ENCODE results near the gene TMEM178B.

GRCh38 chr7:141484907-141485306 is 411.0 kb downstream of the TMEM178B start:
- no peak for TF ChIP-seq REST (IDR thresholded peaks at IDR 0.05; ENCODE audit: insufficient read depth in 1 of 2, low read depth in 2 of 2, low read length in 2 of 2)
- no peak for TF ChIP-seq TAF1 (IDR thresholded peaks at IDR 0.05; ENCODE audit: borderline replicate concordance, insufficient read depth, low read length)

All from PFSK-1 (cell line).